ENCODE measurements around the gene LRRC75A. TPM values are rescaled to one million over a fixed set of nuclear protein-coding genes. Genes with fewer than 3 reads are reported as not detected.
"Not testable (repeated sequence)": the region's sequence is repeated elsewhere in the genome, so short reads cannot be mapped to it uniquely, and the experiment has no call there.

The LRRC75A gene, protein sequence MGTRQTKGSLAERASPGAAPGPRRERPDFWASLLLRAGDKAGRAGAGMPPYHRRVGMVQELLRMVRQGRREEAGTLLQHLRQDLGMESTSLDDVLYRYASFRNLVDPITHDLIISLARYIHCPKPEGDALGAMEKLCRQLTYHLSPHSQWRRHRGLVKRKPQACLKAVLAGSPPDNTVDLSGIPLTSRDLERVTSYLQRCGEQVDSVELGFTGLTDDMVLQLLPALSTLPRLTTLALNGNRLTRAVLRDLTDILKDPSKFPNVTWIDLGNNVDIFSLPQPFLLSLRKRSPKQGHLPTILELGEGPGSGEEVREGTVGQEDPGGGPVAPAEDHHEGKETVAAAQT
- 1 to 10 TPM; 2.3 to 3.0 TPM for total RNA-seq
- long read RNA-seq, donor 1, partial matches to known transcripts, result 0 of 8 reads
- long read RNA-seq, donor 1, other reads (novel, unspliced or antisense), result 8 of 8 reads
- long read RNA-seq, donor 2, partial matches to known transcripts, result 0 of 7 reads
- long read RNA-seq, donor 2, other reads (novel, unspliced or antisense), result 7 of 7 reads

DNA sequence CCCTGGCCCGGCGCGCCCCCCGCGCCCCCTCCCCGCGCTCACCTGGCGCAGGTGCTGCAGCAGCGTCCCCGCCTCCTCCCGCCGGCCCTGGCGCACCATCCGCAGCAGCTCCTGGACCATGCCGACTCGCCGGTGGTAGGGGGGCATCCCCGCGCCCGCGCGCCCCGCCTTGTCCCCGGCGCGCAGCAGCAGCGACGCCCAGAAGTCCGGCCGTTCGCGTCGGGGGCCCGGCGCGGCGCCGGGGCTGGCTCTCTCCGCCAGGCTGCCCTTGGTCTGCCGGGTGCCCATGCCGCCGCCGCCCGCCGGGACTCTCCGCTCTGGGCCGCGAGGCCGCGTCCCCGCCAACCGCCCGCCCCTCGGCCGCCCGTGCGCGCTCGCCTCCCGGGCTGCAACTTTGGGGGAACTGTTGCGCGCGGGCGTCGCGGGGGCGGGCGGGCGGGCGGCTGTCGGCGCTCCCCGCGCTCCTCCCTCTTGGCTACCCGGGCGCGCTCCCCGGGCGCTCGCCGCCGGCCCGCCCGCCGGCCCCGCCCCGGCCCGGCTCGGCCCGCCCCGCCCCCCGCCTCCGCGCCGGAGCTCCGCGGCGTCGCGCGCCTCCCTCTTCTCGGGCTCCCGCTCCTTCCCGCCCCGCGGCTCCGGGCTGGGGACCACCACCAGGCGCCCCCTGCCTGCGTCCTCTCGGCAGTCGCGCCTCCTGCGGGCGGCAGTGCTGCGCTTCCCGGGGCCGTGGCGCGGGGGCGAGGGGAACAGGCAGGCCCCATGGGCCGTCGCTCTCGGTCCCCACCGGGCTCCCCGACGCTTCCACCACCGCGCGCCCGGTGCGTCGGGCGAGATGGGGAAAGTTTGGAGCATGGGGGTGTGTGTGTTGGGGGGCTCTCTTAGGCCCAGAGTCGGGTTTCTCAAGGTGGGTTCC is at the start of gene LRRC75A:
TSS of gene LRRC75A (minus strand) at position 491 of the 910 bp plus-strand sequence. CDS start at position 288, 203 bp downstream.
- intact Hi-C loops (cut with DNase I), result no loop called here

DNA sequence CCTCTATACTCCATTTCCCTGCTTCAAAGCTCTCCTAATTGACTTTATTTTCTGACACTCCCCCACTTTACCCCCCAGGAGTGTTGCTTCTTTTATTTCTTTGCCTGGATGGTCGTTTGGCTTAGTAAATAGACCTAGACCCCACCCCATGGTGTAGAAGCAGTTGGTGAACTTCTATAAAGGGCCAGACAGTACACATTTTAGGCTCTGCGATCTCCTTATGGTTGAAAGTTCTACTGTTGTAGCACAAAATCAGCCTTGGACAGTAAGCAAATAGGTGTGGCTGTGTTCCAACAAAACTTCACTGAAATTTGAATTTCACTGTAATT is 45.1 kb upstream of the LRRC75A start:
- intact Hi-C loops (cut with DNase I), result no loop called here
- DNase-seq (ENCODE audit: low spot score), result no peak

More for the DNA sequence above, at the start of gene LRRC75A:
- no peak for DNase-seq (ENCODE audit: low spot score)

DNA sequence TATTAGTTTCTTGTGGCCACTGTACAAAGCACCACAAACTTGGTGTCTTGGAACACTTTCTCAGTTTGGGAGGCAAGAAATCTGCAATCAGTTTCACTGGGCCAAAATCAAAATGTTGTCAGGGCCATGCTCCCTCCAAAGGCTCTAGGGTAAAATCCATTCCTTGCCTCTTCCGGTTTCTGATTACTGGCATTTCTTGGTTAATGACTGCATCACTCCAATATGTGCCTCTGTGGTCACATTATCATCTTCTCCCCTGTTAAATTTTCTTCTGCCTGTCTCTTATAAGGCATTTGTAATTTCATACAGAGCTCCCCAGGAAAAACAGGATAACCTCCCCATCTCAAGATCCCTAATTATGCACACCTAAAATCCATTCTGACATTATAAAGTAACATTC is 42.2 kb upstream of the LRRC75A start:
- no peak for DNase-seq (ENCODE audit: low spot score)
- intact Hi-C loops (cut with DNase I), result no loop called here

DNA sequence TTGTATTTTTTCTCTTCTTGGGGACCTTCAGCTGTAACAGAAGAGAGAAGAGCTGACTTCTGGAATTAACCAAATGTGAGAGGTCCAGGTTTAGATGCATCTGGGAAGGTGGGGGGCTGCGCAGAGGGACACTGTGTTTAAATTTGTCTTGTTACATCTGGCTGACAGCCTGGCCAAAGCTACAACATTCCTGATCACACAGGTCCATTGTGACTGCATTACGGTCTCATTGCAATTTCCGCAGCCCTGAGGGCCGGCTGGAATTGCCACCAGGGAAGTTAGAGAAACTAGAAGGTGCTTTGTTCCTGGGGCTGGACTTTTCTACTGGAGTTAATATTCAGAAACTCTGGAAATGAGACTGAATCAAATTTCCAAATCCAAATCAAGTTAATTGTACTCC is 37.9 kb upstream of the LRRC75A start:
- intact Hi-C loops (cut with DNase I), result no loop called here

DNA sequence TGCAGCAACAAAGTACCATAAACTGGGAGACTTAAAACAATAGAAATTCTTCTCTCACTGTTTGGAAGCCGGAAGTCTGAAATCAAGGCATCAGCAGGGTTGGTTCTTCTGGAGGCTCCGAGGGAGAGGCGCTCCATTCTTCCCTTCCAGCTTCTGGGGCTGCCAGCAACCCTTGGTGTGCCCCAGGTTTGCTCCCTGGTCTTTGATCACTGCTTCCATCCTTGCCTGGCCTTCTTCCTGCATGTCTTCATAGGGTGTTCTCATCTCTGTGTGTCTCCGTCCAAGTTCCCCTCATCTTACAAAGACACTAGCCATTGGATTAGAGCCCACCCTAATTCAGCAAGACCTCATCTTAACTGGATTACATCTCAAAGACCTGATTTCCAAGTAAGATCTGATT is 35.3 kb upstream of the LRRC75A start:
- intact Hi-C loops (cut with DNase I), result no loop called here
- no peak for DNase-seq (ENCODE audit: low spot score)

More for the DNA sequence above, 37.9 kb upstream of the LRRC75A start:
- DNase-seq (ENCODE audit: low spot score), result no peak

DNA sequence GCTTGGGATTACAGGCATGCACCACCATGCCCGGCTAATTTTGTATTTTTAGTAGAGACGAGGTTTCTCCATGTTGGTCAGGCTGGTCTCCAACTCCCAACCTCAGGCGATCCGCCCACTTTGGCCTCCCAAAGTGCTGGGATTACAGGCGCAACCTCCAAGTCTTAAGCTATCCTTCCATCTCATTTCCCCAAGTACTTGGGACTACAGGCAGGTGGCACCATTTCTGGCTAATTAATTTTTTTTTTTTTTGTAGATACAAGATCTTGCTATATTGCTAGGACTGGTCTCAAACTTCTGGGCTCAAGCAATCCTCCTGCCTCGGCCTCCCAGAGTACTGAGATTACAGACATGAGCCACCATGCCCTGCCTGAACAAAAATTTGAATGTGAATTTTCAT is 33.6 kb upstream of the LRRC75A start:
- DNase-seq (ENCODE audit: low spot score); intact Hi-C loops (cut with DNase I): not testable (repeated sequence)

DNA sequence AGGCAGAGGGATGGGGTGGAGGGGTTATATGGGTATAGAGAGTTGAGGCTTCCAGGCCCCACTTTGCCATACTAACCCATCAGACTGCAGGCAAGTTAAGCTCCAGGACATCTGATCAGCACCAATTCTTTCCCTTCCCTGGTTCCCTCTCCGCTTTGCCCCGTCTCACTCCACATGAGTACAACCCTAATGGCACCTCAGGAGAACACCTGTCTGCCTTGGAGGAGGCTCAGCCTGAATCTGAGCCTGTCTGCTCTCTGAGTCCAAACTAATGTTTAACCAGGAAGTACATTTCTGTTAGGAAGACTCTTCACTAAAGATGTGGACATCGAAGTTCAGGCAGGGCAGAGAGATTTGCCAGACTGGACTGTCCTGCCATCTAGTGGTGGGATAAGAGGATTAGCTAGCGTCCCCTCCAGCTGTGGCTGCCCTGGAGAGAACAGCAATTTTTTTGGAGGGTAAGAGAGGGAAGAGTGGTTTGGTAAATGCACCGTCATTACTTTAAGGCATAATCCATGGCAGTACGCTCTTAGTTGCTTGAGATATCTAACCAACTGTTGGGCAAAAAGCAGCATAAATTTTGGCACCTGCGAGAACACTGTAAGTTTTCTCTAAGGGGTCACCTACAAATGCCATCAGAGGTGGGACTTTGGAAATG is 29.2 kb upstream of the LRRC75A start:
- no peak for DNase-seq (ENCODE audit: low spot score)
- intact Hi-C loops (cut with DNase I), result loop anchor here (2.0 kb wide), 1 partner anchor 68 kb away; no protein-coding TSS in a partner anchor

DNA sequence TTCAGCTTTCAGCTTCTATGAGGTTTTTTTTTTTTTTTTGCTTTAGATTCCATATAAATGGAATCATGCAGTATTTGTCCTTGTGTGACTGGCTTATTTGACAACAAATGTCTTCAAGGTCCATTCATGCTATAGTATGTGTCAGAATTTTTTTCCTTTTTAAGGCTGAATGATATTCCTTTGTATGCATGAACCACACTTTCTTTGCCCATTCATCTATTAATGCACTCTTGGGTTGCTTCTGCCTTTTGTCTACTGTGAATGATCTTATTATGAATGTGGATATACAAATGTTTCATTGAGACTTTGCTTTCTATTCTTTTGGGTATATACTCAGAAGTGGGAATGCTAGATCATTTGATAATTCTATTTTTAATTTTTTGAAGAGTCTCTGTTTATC is 27.0 kb upstream of the LRRC75A start:
- DNase-seq (ENCODE audit: low spot score), result no peak
- intact Hi-C loops (cut with DNase I), result no loop called here

DNA sequence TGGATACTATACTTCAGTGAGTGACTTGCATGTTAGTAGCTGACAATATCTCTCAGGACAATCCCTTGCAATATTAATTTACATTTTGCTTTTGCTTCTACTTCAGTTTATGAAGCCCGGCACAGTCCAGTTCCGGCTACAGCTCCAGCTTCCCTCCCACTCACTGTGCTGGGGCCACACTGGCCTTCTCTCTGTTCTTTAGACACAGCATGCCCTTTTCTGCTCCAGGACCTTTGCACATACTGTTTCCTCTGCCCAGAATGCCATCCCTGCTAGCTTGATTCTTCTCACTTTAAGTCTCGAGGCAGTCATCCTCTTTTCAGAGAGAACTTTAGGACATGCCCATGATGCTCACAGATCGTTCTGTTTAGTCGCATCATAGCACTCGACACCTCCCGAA is 25.5 kb upstream of the LRRC75A start:
- intact Hi-C loops (cut with DNase I), result no loop called here
- DNase-seq (ENCODE audit: low spot score), result no peak

DNA sequence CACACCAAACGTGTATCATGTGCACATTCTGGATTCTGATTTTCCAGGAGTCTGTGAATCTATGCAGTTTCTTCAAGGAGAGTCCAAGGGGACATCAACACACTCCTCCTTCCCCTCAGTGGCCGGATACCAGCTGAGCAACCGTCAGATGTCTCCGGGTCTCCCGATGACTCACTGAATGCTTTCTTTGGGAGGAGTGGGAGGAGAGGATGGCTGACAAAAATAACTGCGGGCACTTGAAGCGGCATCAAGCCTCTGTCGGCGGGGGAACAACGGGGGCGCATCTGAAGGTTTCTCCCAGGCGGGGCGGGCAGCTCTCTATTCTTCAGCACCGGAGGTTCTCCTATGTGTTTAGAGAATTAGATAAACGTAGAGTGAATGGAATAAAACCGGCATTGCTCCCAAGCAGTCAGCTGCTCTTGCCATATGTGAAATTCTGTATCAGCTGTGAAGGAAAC is 24.6 kb upstream of the LRRC75A start:
- intact Hi-C loops (cut with DNase I), result no loop called here
- no peak for DNase-seq (ENCODE audit: low spot score)

DNA sequence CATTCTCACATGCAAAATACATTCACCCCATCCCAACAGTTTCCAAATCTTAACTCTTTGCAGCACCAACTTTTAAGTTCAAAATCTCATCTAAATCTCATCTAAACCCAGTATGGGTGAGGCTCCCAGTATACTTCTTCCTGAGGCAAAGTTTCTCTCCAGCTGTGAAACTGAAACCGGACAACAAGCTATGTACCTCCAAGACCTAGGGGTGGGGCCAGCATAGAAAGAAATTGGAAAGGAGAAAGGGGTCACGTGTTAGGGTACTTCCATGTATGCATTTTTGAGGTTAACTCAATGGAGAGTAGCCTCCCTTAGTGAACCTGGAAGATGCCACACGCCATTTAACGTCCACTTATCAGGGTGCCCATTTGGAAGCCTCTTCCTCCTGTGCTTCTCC is 23.9 kb upstream of the LRRC75A start:
- intact Hi-C loops (cut with DNase I), result no loop called here
- DNase-seq (ENCODE audit: low spot score), result no peak

DNA sequence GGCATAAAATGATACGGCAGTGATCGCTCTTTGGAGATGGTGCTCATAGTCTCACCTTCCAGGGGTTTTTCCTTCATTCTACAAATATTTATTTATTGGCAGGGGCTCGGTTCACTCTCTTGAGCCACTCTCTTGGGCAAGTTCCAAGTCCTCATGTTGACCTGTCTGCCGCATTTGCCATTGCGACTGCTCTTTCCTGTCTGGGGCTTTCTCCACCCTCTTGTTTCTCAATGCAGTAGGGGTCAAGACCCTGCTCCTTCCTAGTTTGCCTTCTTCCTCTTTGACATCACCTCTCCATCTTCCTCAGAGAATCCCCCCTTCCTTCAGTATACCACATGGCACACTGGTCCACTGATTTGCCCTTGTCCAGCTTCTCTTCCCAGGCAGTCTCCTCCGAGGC is 21.9 kb upstream of the LRRC75A start:
- intact Hi-C loops (cut with DNase I), result no loop called here
- DNase-seq (ENCODE audit: low spot score), result no peak

DNA sequence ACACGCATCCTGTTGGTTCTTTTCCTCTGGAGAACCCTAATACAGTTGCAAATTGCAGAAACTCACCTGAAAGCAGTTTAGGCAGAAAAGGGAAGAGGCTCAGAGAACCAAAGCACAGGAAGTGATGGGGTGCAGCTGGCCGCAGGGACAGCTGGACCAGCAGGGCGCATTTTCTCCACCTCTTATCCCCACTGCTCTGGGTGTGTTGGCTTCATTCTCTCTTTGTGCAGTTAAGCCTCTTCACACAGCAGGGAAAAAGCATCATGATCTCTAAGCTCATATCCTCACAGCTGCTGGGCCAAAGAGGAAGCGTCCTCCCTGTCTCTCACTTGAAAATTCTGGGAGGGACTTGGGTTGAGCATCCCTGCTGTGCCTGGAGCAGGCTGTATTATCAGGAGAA is 20.0 kb upstream of the LRRC75A start:
- DNase-seq (ENCODE audit: low spot score), result no peak
- intact Hi-C loops (cut with DNase I), result no loop called here

DNA sequence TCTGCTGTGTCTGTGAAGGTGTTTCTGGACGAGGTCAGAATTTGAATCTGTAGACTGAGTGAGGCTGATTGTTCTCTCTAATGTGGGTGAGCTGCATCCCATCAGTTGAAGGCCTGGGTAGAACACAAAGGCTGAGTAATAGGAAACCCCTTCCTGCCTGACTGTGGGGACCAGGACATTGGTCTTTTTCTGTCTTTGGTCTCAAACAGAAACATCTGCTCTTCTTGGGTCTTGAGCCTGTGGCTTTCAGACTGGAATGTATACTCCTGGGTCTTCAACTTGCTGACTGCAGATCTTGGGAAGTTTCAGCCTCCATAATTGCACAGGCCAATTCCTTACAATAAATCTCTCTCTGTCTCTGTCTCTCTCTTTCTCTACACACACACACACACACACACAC is 19.6 kb upstream of the LRRC75A start:
- DNase-seq (ENCODE audit: low spot score), result no peak
- intact Hi-C loops (cut with DNase I), result no loop called here

DNA sequence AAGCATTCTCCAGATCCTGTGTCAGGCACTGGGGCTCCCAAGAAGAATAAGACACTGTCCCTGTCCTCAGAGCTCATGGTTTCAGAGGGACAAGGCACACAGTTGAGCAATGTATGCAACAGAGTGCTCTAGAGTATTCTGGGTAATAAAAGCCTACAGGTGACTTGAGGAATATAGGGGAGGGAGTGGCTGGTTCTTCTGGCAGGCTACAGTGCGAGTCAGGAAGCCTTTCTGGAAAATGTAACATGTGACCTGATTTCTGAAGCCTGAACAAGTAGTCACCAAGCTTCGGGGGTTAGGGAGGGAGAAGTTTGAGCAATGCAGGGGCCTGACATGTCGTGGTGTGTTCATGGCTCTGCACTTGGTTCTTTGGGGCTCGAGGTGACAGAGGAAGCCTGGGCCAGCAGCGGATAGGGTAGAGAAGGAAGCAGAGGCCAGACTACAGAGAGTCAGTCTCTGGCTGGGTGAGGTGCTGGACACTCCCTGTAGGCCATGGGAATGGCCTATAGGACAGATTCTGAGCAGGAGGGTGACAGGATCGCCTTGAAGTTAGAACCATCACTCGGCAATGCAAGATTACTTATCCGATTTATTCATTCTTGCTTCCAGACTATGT is 16.0 kb upstream of the LRRC75A start:
- DNase-seq (ENCODE audit: low spot score), result no peak
- intact Hi-C loops (cut with DNase I), result no loop called here

DNA sequence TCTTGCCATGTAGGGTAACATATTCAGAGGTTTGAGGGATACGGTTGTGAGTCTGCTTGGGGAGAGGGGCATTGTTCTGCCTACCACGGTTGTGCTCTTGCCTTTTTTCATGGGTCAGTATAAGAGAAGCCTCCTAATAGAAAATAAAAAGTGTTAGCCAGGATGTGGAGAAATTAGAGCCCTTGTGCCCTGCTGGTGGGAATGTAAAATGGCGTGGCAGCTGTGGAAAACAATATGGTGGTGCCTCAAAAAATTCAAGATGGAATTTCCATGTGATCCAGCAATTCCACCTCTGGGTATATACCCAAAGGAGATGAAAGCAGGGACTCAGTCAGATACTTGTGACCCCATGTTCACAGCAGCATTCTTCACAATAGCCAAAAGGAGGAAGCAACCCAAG is 14.2 kb upstream of the LRRC75A start:
- intact Hi-C loops (cut with DNase I), result no loop called here
- no peak for DNase-seq (ENCODE audit: low spot score)

DNA sequence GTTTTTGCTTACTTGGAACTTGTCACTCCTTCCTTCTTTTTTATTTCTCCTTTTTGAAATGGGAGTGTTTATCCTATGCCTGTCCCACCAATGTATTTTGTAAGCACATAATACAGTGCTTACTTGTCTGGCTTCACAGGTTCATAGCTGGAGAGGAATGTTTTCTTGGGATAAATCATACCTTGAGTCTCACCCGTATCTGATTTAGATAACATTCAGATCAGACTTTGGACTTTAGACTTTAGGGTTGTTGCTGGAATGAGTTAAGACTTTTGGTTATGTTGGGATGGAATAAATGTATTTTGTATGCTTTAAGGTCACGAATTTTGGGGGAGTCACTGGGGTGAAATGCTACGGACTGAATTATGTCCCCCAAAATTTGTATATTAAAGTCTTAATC is 13.0 kb upstream of the LRRC75A start:
- intact Hi-C loops (cut with DNase I), result no loop called here
- no peak for DNase-seq (ENCODE audit: low spot score)

DNA sequence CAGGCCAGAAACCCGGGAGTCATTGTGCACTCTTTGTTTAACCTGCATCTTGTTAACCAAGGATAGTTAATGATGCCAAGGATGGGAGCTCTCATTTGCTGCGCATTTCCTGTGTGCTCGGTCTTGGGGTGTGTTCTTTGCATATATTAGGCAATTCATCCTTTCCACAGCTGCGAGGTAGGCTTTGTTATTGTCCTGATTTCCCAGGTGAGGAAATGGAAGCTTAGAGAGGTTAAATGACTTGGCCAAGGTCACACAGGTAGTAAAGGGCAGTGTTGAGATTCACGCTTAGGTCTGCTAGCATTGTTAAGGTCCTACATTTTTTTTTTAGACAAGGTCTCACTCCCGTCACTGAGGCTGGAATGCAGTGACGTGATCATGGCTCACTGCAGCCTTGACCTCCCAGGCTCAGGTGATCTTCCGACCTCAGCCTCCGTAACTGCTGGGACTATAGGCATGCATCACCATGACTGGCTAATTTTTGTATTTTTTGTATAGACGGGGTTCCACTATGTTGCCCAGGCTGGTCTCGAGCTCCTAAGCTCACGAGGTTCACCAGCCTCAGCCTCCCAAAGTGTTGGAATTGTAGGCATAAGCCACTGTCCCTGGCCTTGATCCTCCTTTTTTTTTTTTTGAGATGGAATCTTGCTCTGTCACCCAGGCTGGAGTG is 5.0 kb upstream of the LRRC75A start:
- intact Hi-C loops (cut with DNase I), result no loop called here
- DNase-seq (ENCODE audit: low spot score), result no peak

All from posterior vena cava (tissue), 2 donors.